Neural cell (in vitro differentiated cells): ENCODE data around the gene TSEN2. TPM values are rescaled to one million over a fixed set of nuclear protein-coding genes. Genes with fewer than 3 reads are reported as not detected.
A peak's percentile ranks its signal among the peaks of the same experiment; 100 is the strongest.

ENCODE experiments used
- H2AFZ ChIP-seq: fragments of 200-600, 300-800 bp; sonication (generic), shearing (Covaris generic); 2 replicates; pipeline ENCODE4 v1.6.0; 2014; ENCODE audit warnings: low read depth, mild to moderate bottlenecking, antibody characterized with exemption, low read length, moderate library complexity
- H3F3A ChIP-seq: fragments of 200-600 bp; shearing (Covaris generic); 2 replicates; pipeline ENCODE4 v1.6.1; 2016; ENCODE audit warnings: mild to moderate bottlenecking, moderate library complexity, mixed read lengths, antibody characterized with exemption, low read length; ENCODE audit not compliant: insufficient read depth, poor library complexity, severe bottlenecking
- H3K27ac ChIP-seq: fragments of 200-600, 300-800 bp; sonication (generic), shearing (Covaris generic); 2 replicates; pipeline ENCODE4 v1.5.1; 2014; ENCODE audit warnings: mild to moderate bottlenecking, low read length, moderate library complexity
- H3K27me3 ChIP-seq: fragments of 300-800, 200-600 bp; sonication (generic), shearing (Covaris generic); 2 replicates; pipeline ENCODE4 v1.6.0; 2014; ENCODE audit warnings: mild to moderate bottlenecking, low read depth, low read length, moderate library complexity; ENCODE audit not compliant: insufficient read depth
- H3K36me3 ChIP-seq: fragments of 300-800, 200-600 bp; sonication (generic), shearing (Covaris generic); 2 replicates; pipeline ENCODE4 v1.5.1; 2014; ENCODE audit warnings: mild to moderate bottlenecking, antibody characterized with exemption, low read length, moderate library complexity; ENCODE audit not compliant: insufficient read depth
- H3K4me2 ChIP-seq: fragments of 300-800, 200-600 bp; sonication (generic), shearing (Covaris generic); 2 replicates; pipeline ENCODE4 v1.6.0; 2014; ENCODE audit warnings: mild to moderate bottlenecking, low read length
- H3K4me3 ChIP-seq: fragments of 300-800, 200-600 bp; sonication (generic), shearing (Covaris generic); 2 replicates; pipeline ENCODE4 v1.5.1; 2014; ENCODE audit warnings: mild to moderate bottlenecking, low read length, moderate library complexity
- H3K79me2 ChIP-seq: fragments of 200-600 bp; shearing (Covaris generic); replicated peaks from 2 replicates; pipeline ENCODE4 v1.6.0; 2014; ENCODE audit warnings: mild to moderate bottlenecking, low read length, moderate library complexity; ENCODE audit not compliant: insufficient read depth
- H3K9ac ChIP-seq: fragments of 300-800, 200-600 bp; sonication (generic), shearing (Covaris generic); 2 replicates; pipeline ENCODE4 v1.6.1; 2016; ENCODE audit warnings: mild to moderate bottlenecking, low read length, mixed read lengths
- H3K9me2 ChIP-seq: fragments of 200-600 bp; shearing (Covaris generic); 2 replicates; pipeline ENCODE4 v1.6.1; 2016; ENCODE audit warnings: mild to moderate bottlenecking, low read length, mixed read lengths; ENCODE audit not compliant: insufficient read depth
- H3K9me3 ChIP-seq: fragments of 200-600, 300-800 bp; sonication (generic), shearing (Covaris generic); 2 replicates; pipeline ENCODE4 v1.6.1; 2016; ENCODE audit warnings: mild to moderate bottlenecking, mixed run types, low read length, moderate library complexity, mixed read lengths
- H4K20me1 ChIP-seq: fragments of 200-600 bp; shearing (Covaris generic); 2 replicates; pipeline ENCODE4 v1.6.1; 2016; ENCODE audit warnings: mild to moderate bottlenecking, mixed run types; ENCODE audit not compliant: insufficient read depth
- EP300 ChIP-seq: fragments of 450-650 bp; conservative IDR thresholded peaks from 2 replicates; pipeline ENCODE4 v1.6.1; 2014; ENCODE audit warnings: antibody characterized with exemption, mild to moderate bottlenecking, moderate library complexity; ENCODE audit not compliant: poor library complexity, severe bottlenecking
- EZH2 ChIP-seq: fragments of 200-600, 300-800 bp; shearing (Covaris generic), sonication (generic); IDR thresholded peaks from 2 replicates; pipeline ENCODE4 v1.6.1; 2014; ENCODE audit warnings: antibody characterized with exemption, low read length, borderline replicate concordance, mild to moderate bottlenecking; ENCODE audit not compliant: insufficient read depth, poor library complexity, severe bottlenecking
- MXI1 ChIP-seq: fragments of 450-650 bp; conservative IDR thresholded peaks from 2 replicates; pipeline ENCODE4 v1.6.1; 2014; ENCODE audit warnings: antibody characterized with exemption, mild to moderate bottlenecking; ENCODE audit not compliant: poor library complexity, severe bottlenecking
- POLR2AphosphoS5 ChIP-seq: IDR thresholded peaks from 2 replicates; pipeline ENCODE4 v1.6.1; 2012
- RAD21 ChIP-seq: fragments of 450-650 bp; conservative IDR thresholded peaks from 2 replicates; pipeline ENCODE4 v1.6.1; 2014; ENCODE audit warnings: antibody characterized with exemption, mild to moderate bottlenecking, moderate library complexity
- SMC3 ChIP-seq: fragments of 450-650 bp; conservative IDR thresholded peaks from 2 replicates; pipeline ENCODE4 v1.6.1; 2014; ENCODE audit warnings: antibody characterized with exemption, mild to moderate bottlenecking, moderate library complexity; ENCODE audit not compliant: poor library complexity
- TAF1 ChIP-seq: IDR thresholded peaks from 2 replicates; pipeline ENCODE4 v1.6.1; 2012; ENCODE audit warnings: low read depth
- polyA plus RNA-seq: library from polyadenylated mRNA; depleted of rRNA; stranded (reverse); fragments of >200 nt; gene quantifications from 2 replicates; pipeline ENCODE4 v1.2.3, GENCODE V29; 2014
- TF ChIP-seq, protein P1 (sequence below): fragments of 450-650 bp; IDR thresholded peaks from 2 replicates; pipeline ENCODE4 v1.5.1; 2014; ENCODE audit warnings: antibody characterized with exemption, mild to moderate bottlenecking, moderate library complexity; ENCODE audit not compliant: poor library complexity, severe bottlenecking
- TF ChIP-seq, protein P2 (sequence below): IDR thresholded peaks from 2 replicates; pipeline ENCODE4 v1.6.1; 2012; ENCODE audit warnings: borderline replicate concordance

TSEN2 gene
- polyA plus RNA-seq, 1 donor from 2014 or later = 22.6 TPM

DNA sequence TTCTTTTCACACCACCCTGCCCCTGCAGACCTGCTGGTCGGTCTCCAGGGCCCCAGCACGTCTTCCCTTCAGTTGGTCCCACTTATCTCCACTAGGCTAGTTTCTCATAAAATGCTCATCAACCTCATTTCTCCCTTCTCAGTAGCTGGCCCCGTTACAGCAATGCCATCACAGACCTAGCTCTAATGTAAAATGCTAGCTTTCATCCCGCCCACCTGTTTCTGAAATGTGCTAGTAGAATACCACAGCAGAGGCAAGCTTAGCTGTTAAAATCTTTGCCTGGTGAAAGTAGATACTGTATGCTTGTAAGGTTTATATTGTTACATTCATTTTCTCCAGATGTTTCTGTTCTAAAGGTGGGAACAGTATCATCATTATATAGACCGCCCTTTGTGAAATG lies 47.9 kb downstream of the TSEN2 start:
- no peak for TF ChIP-seq EZH2
- TF ChIP-seq EP300 = no peak
- TF ChIP-seq, protein P1, sequence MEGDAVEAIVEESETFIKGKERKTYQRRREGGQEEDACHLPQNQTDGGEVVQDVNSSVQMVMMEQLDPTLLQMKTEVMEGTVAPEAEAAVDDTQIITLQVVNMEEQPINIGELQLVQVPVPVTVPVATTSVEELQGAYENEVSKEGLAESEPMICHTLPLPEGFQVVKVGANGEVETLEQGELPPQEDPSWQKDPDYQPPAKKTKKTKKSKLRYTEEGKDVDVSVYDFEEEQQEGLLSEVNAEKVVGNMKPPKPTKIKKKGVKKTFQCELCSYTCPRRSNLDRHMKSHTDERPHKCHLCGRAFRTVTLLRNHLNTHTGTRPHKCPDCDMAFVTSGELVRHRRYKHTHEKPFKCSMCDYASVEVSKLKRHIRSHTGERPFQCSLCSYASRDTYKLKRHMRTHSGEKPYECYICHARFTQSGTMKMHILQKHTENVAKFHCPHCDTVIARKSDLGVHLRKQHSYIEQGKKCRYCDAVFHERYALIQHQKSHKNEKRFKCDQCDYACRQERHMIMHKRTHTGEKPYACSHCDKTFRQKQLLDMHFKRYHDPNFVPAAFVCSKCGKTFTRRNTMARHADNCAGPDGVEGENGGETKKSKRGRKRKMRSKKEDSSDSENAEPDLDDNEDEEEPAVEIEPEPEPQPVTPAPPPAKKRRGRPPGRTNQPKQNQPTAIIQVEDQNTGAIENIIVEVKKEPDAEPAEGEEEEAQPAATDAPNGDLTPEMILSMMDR = no peak
- TF ChIP-seq TAF1 = no peak
- no peak for TF ChIP-seq MXI1
- TF ChIP-seq POLR2AphosphoS5 = no peak
- TF ChIP-seq SMC3 = no peak
- TF ChIP-seq RAD21 = no peak
- TF ChIP-seq, protein P2, sequence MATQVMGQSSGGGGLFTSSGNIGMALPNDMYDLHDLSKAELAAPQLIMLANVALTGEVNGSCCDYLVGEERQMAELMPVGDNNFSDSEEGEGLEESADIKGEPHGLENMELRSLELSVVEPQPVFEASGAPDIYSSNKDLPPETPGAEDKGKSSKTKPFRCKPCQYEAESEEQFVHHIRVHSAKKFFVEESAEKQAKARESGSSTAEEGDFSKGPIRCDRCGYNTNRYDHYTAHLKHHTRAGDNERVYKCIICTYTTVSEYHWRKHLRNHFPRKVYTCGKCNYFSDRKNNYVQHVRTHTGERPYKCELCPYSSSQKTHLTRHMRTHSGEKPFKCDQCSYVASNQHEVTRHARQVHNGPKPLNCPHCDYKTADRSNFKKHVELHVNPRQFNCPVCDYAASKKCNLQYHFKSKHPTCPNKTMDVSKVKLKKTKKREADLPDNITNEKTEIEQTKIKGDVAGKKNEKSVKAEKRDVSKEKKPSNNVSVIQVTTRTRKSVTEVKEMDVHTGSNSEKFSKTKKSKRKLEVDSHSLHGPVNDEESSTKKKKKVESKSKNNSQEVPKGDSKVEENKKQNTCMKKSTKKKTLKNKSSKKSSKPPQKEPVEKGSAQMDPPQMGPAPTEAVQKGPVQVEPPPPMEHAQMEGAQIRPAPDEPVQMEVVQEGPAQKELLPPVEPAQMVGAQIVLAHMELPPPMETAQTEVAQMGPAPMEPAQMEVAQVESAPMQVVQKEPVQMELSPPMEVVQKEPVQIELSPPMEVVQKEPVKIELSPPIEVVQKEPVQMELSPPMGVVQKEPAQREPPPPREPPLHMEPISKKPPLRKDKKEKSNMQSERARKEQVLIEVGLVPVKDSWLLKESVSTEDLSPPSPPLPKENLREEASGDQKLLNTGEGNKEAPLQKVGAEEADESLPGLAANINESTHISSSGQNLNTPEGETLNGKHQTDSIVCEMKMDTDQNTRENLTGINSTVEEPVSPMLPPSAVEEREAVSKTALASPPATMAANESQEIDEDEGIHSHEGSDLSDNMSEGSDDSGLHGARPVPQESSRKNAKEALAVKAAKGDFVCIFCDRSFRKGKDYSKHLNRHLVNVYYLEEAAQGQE = no peak
- Histone ChIP-seq H2AFZ (no peak overlapping the region), H3K9me3 (no peaks in the 10 kb centered on the region)

DNA sequence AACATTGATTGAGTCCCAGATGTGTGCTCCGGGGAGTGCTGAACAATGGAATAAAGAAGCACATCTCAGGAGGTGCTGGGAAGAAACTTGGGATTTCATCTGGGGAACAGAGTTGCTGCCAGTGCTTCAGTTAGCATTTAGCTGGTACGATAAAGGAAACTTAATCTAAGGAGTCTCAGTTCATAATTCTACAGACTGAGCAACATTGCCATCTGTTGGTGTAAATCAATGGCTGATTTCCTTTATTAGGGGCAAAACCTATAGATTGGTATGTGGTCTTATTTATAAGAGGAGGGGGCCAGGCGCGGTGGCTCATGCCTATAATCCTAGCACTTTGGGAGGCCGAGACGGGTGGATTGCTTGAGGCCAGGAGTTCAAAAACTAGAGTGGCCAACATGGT lies 52.1 kb downstream of the TSEN2 start:
- Histone ChIP-seq H3K9me3 (no peaks in the 10 kb centered on the region), H4K20me1 (no peaks in the 10 kb centered on the region), H3K27me3 (no peaks in the 10 kb centered on the region), H3K4me2 (no peak overlapping the region), H3K9ac (no peak overlapping the region), H3F3A (no peaks in the 10 kb centered on the region), H3K79me2 (no peaks in the 10 kb centered on the region), H2AFZ (no peak overlapping the region), H3K27ac (no peak overlapping the region), H3K4me3 (no peak overlapping the region), H3K9me2 (no peaks in the 10 kb centered on the region), H3K36me3 (no peaks in the 10 kb centered on the region)
- TF ChIP-seq RAD21 (peak; percentile 9), EZH2 (no peak)

More for the DNA sequence above, 47.9 kb downstream of the TSEN2 start:
- Histone ChIP-seq H3F3A (no peaks in the 10 kb centered on the region), H3K9me2 (no peaks in the 10 kb centered on the region), H3K9ac (no peak overlapping the region), H3K4me3 (no peak overlapping the region), H3K27me3 (no peaks in the 10 kb centered on the region), H3K4me2 (no peak overlapping the region), H3K27ac (no peak overlapping the region), H3K36me3 (no peaks in the 10 kb centered on the region), H4K20me1 (no peaks in the 10 kb centered on the region), H3K79me2 (no peaks in the 10 kb centered on the region)

DNA sequence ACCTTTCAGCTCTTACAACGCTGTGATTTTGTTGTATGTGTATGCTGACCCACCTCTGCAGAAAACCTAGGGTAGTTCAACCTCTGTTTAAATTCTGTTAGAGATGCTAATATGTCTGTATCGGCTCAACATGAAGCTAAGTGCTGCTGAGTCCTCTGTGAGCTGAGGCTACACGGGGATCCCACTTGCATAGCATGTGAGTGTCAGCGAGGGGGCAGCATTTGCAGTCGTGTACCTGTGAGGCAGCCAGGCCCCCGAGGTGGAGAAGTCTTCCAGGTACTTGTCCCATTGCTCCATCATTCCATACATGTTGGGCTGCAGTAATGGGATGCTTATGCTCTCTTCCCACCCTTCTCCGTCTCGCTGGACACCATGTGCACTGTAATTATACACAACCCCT lies 57.3 kb downstream of the TSEN2 start:
- no peaks in the 10 kb centered on the region for H3K79me2 ChIP-seq
- no peak overlapping the region for H2AFZ ChIP-seq
- H3K36me3 ChIP-seq = no peaks in the 10 kb centered on the region
- no peak overlapping the region for H3K27ac ChIP-seq
- H3K27me3 ChIP-seq = no peaks in the 10 kb centered on the region
- no peaks in the 10 kb centered on the region for H3K9me3 ChIP-seq
- no peaks in the 10 kb centered on the region for H4K20me1 ChIP-seq
- H3F3A ChIP-seq = no peaks in the 10 kb centered on the region
- H3K9me2 ChIP-seq = no peaks in the 10 kb centered on the region
- H3K9ac ChIP-seq = no peak overlapping the region
- TF ChIP-seq TAF1 (no peak), SMC3 (no peak), POLR2AphosphoS5 (no peak), RAD21 (no peak), EP300 (no peak), MXI1 (no peak), EZH2 (no peak)
- TF ChIP-seq, protein P2 = no peak
- TF ChIP-seq, protein P1 = peak; percentile 10
- no peak overlapping the region for H3K4me3 ChIP-seq
- no peak overlapping the region for H3K4me2 ChIP-seq
